ENCODE data around the gene ZFP57.

DNA sequence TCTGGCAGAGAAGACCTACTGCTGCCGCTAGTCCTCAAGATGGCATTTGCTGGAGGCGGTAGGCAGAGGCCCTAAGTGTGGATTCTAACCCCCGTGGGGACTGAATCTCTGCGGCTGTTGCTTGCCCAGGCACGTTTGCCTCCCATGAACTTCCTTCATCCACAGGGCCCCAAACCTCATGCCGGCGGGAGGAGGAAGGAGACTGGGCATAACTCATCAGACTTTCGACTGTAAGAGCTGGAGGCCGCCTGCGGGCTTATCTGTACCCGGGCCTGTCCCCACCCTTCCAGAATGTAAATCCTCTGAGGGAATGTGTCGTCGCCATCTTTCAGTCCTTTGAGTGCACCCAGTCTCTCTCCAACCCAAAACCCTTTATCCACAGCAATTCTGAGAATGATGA is 990 bp downstream of the ZFP57 start:
- no peak for TF ChIP-seq EZH2 (IDR thresholded peaks at IDR 0.05; ENCODE audit: borderline replicate concordance, low read length)
- TF ChIP-seq, protein P1, sequence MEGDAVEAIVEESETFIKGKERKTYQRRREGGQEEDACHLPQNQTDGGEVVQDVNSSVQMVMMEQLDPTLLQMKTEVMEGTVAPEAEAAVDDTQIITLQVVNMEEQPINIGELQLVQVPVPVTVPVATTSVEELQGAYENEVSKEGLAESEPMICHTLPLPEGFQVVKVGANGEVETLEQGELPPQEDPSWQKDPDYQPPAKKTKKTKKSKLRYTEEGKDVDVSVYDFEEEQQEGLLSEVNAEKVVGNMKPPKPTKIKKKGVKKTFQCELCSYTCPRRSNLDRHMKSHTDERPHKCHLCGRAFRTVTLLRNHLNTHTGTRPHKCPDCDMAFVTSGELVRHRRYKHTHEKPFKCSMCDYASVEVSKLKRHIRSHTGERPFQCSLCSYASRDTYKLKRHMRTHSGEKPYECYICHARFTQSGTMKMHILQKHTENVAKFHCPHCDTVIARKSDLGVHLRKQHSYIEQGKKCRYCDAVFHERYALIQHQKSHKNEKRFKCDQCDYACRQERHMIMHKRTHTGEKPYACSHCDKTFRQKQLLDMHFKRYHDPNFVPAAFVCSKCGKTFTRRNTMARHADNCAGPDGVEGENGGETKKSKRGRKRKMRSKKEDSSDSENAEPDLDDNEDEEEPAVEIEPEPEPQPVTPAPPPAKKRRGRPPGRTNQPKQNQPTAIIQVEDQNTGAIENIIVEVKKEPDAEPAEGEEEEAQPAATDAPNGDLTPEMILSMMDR (conservative IDR thresholded peaks at IDR 0.05 in 1 of 2, IDR thresholded peaks at IDR 0.05 in 1 of 2; ENCODE audit: extremely low read depth in 1 of 2, insufficient read depth in 1 of 2, low read depth in 1 of 2, low read length in 2 of 2): no peak
